ENCODE measurements around the gene PDE4B. TPM values are rescaled to one million over a fixed set of nuclear protein-coding genes. Genes with fewer than 3 reads are reported as not detected.

The PDE4B gene
- total and polyA plus RNA-seq, 9 of the 15 experiments (the other 6 are each of a cell fraction or from before 2014, with no cell fraction given): 0.09 TPM; not detected in 8

DNA sequence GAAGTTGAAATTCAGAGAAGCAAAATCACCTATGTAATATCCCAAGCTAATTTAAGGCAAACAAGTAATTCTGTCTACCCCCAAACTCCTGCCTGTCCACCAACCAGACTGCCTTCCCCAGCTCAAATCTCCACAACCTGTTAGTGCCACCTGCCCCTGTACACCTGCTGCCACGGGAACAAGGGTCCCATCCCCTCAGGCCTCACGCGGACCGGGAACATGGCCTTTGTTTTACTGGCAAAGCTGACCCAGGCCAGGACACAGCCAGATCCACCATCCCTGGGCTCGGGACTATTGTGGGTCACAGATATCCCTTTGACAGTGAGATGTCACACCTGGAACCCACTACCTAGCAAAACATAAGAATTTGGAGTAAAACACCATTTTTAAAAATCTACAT, 601.9 kb downstream of the PDE4B start (continued):
- TF ChIP-seq BRCA1 (IDR thresholded peaks at IDR 0.05) (no peak), BRCA1 (CRISPR knock-in tag; IDR thresholded peaks at IDR 0.05) (no peak), TFAM (CRISPR knock-in tag; conservative IDR thresholded peaks at IDR 0.05) (no peak), CHCHD3 (CRISPR knock-in tag; IDR thresholded peaks at IDR 0.05) (no peak), GATAD2A (IDR thresholded peaks at IDR 0.05) (no peak), TAF9B (IDR thresholded peaks at IDR 0.05; ENCODE audit: partially characterized antibody) (no peak), SAFB2 (IDR thresholded peaks at IDR 0.05; ENCODE audit: borderline replicate concordance, low read depth, low read length, severe bottlenecking) (no peak), SMAD2 (IDR thresholded peaks at IDR 0.05; ENCODE audit: low read depth, low read length) (no peak)
- TF ChIP-seq, protein P1, sequence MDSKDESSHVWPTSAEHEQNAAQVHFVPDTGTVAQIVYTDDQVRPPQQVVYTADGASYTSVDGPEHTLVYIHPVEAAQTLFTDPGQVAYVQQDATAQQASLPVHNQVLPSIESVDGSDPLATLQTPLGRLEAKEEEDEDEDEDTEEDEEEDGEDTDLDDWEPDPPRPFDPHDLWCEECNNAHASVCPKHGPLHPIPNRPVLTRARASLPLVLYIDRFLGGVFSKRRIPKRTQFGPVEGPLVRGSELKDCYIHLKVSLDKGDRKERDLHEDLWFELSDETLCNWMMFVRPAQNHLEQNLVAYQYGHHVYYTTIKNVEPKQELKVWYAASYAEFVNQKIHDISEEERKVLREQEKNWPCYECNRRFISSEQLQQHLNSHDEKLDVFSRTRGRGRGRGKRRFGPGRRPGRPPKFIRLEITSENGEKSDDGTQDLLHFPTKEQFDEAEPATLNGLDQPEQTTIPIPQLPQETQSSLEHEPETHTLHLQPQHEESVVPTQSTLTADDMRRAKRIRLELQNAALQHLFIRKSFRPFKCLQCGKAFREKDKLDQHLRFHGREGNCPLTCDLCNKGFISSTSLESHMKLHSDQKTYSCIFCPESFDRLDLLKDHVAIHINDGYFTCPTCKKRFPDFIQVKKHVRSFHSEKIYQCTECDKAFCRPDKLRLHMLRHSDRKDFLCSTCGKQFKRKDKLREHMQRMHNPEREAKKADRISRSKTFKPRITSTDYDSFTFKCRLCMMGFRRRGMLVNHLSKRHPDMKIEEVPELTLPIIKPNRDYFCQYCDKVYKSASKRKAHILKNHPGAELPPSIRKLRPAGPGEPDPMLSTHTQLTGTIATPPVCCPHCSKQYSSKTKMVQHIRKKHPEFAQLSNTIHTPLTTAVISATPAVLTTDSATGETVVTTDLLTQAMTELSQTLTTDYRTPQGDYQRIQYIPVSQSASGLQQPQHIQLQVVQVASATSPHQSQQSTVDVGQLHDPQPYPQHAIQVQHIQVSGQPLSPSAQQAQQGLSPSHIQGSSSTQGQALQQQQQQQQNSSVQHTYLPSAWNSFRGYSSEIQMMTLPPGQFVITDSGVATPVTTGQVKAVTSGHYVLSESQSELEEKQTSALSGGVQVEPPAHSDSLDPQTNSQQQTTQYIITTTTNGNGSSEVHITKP (IDR thresholded peaks at IDR 0.05; ENCODE audit: partially characterized antibody): no peak
